Activated CD8-positive, alpha-beta memory T cell treated with anti-CD3 and anti-CD28 coated beads for 48 hours (primary cell): ENCODE measurements around the gene SPG21.

Experiments used
- DNase-seq, 3 experiments: peaks; one replicate each; pipeline ENCODE4 v3.0.0-alpha.2; 2020; ENCODE audit warnings: low read depth in 2 of 3, low spot score in 2 of 3

The SPG21 gene

GRCh38 chr15:64993290-64993689 is 3.6 kb upstream of the SPG21 start:
- DNase-seq = no peak

DNA sequence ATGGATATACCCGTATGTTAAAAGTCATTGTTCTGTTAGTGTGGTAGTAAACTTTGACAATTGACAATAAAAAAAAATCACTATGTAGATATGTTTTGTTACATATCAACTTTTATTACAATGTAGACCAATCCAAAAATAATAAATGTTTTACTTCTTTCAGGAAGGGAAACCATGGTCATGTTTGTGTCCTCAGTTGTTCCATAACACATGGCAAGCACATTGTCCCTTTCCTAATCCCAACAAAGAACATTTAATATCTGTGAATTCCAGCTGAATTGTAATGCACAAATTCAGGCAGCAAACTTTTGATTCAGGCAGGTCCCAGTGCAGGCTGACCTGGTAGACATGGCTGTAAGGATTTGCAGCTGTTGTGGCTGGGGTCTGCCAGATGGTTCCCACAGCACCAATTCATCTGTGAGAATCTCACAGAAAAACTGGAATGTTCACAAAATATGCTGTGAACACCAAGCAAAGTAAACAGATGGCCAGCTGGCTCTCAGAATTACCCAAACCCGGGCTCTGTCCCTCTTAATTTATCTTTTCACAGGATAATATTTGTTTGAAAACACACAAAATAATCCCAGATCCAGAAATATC is 1.9 kb upstream of the SPG21 start:
- no peak for DNase-seq

- no peak for DNase-seq
Measured at GRCh38 chr15:64990168-64990470, 405 bp upstream of the SPG21 start.

GRCh38 chr15:64987136-64987535 is 2.6 kb downstream of the SPG21 start:
- DNase-seq = no peak

GRCh38 chr15:64985366-64986033 is 4.2 kb downstream of the SPG21 start:
- DNase-seq = no peak

GRCh38 chr15:64982472-64982871 is 7.2 kb downstream of the SPG21 start:
- no peak for DNase-seq

- no peak for DNase-seq
Measured at GRCh38 chr15:64981812-64982431, 7.8 kb downstream of the SPG21 start.

DNA sequence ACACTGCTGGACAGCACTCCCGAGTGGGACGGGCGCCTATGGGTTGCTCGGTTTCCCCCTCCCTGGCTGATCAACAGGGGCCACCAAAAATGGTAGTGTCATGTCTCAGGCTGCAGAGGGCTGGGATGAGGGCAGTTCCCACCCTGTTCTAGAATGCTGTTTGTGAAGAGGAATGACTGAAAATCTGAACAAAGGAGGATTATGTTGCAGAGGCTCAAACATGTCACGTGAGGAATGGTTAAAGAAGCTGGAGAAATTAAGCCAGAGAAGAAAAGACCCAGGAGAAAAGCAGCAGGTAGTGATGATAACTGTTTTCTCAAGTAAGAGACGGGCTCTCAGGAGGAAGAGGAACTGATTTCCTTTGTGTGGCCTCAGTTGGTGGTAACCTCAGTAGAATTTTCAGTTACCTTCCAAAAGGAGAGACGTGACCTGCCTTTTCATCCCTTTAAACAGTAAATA is 10.4 kb downstream of the SPG21 start:
- DNase-seq = no peak

DNA sequence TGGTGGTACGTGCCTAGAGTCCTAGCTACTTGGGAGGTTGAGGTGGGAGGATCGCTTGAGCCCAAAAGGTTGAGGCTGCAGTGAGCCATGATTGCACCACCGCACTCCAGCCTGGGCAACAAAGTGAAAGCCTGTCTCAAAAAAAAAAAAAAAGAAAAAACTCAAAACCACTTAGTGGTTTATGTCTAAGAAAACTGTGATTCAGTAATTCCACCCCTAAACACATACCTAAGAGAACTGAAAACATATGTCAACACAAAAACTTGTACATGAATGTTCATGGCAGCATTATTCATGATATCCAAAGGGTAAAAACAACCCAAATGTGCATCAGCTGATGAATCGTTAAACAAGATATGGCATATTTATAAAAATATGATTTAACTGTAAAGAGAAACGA is 14.3 kb downstream of the SPG21 start:
- DNase-seq = no peak

GRCh38 chr15:64970698-64971097 is 19.0 kb downstream of the SPG21 start:
- DNase-seq = no peak

GRCh38 chr15:64969401-64969800 is 20.3 kb downstream of the SPG21 start:
- DNase-seq = no peak

DNA sequence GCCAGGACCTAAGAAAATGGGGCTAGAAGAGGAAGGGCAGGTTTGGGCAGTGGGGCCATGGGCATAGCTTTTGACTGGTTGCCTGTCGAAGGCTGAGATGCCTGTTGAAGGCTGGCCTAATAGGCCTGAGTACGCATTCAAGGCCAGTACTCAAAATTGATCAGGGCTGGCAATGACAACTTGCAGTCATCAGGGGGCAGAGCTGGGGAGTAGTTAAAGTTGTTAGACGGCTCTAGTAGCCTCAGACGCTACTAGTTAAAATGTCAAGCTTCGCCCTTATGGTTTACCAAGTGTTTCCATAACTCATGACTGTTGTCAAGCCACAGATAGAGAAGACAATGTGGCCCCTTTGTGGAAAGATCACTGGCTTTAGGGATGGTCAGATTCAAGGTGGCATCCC is 28.7 kb downstream of the SPG21 start:
- DNase-seq = no peak

GRCh38 chr15:64960153-64960552 is 29.6 kb downstream of the SPG21 start:
- DNase-seq = no peak

- DNase-seq = no peak
Measured at GRCh38 chr15:64959128-64959527, 30.6 kb downstream of the SPG21 start.

DNA sequence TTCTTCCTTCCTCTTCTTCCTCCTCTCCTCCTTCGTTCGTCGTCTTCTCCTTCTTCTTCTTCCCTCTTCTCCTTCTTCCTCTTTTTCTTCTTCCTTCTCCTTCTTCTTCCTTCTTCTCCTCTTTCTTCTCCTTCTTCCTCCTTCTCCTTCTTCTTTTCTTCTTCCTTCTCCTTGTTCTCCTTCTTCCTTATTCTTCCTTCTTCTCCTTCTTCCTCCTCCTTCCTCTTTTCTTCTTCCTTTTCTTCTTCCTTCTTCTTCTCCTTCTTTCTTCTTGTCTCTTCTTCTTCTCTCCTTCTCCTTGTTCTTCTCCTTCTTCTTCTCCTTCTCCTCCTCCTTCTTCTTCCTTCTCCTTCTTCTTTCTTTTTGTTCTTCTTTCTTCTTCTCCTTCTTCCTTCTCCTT is 35.3 kb downstream of the SPG21 start:
- no peak for DNase-seq

DNA sequence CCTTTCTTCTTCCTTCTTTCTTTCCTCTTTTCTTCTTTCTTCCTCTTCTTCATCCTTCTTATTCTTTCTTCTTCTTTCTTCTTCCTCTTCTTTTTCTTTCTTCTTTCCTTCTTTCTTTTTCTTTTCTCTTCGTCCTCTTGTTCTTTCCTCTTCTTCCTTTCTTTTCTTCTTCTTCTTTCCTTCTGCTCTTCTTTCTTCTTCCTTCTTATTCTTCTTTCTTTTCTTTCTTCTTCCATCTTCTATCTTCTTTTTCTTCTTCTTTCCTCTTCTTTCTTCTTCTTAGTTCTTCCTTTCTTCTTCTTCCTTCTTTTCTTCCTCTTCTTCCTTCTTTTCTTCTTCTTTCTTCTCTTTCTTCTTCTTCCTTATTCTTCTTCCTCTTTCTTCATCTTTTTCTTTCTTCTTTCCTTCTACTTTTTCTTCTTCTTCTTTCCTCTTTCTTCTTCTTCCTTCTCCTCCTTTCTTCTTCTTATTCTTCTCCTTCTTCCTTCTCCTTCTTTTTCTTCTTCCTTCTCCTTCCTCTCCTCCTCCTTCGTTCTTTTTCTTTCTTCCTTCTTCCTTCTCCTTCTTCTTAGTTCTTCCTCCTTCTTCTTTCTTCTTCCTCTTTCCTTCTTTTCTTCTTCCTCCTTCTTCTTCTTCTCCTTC is 37.8 kb downstream of the SPG21 start:
- DNase-seq = no peak

DNA sequence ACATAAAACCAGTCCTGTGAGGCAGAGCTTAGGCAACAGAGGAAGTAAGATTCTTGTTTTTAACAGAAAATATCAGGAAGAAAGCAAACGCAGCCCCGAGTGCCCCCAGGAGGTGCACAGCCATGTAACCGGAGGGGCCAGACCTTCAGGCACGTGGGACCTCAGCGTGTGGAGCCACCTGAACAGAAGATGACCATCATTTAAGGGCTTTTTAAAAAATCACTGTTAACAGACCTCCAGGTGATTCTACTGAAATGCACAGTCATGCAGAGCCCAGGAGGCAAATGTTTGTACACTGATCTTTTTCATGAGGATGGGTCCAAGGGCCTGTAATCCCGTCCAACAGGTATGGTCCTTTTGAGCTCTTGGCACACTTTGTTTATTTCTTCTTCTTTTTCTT is 38.8 kb downstream of the SPG21 start:
- no peak for DNase-seq

DNA sequence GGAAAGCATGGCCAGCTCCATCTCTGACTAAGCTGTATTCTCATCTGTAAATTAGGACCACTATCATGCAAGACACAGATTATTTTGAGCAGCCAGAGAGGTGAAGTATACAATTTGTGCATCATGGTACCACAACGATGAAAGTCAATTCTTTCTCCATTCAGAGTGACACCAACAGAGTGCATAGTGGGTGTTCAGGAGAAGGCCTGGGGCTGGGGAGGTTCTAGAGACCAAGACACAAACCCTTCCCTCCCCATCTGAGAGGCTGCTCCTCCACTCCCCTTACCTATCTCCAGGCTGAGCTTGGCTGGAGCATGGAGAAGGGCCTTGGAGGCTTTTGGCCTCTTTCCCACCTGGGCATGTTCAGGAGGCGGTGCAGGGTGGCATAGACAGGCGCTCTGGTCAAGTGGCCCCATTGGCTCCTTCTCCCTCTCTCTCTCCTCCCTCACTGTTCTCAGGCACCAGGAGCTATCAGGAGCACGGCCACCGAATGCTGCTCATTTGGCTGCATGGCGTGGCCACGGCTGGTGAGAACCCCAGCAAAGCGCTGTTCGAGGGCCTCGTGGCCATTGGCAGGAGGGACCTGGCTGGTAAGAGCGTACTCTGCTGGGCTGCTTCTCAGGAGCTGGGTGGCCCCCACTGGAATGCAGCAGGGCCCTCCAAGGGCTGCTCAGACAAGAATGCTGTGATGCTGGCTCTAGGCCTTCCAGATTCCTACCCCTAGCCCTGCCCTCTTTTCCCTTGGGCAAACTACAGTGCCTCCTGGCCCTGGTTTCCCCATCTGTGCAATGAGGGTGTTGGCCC is 40.1 kb downstream of the SPG21 start:
- DNase-seq = no peak

DNA sequence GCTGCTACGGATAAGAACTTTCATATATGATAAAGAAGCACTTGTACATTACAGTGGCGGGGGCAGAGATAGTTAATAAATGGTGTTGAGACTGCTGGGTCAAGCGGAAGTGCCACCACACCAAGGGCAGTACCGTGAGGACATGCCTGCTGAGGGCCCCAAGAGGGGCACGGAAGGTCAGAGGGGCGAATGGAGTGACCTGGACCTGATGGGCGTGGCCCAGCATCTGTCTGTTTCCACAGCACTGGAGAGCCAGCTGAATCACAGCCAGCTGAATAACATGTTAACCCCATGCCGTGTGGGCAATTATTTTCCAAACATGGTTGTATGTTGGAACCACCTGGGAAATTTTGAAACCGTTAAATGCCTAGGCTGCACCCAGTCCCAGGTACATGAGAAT is 40.8 kb downstream of the SPG21 start:
- DNase-seq = no peak

DNA sequence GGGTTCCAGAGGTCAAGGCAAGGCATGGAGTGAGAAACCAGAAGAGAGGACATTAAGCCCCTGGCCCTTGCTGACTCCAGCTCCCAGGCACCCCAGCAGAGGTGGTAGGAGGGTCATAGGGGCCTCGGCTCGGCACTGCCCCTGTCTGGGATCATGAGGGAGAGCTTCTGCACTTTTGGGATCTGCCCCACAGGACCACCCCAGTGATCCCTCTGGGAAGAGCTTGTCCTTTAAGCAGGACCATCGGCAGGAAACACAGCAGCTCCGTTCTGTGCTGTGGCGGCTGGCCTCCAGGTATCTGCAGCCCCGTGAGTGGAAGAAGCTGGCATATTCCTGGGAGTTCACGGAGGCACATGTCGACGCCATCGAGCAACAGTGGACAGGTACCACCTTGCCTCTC is 42.5 kb downstream of the SPG21 start:
- no peak for DNase-seq

DNA sequence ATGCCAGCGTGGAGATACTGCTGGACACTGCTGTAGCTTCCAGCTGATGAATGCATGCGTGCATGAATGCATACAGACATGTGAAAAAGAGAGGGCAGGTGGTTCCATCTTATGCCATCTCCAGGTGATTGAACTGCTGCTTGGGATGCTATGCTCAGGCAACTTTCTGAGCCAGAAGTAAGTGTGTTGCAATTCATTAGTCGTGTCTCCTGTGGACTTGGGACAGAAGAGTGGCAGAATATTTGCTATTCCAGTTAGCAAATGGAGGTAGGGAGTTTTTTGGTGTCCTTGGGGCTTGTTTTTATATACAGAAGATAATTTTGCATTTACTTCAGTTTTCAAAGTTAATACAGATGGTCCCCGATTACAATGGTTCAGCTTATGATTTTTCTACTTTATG is 44.8 kb downstream of the SPG21 start:
- DNase-seq = no peak
